GM19240 (cell line): ENCODE results near the gene OGG1.

Source experiments
- DNase-seq: peaks from one replicate; pipeline ENCODE4 v3.0.0; 2011; ENCODE audit warnings: low spot score; ENCODE audit not compliant: insufficient read length

Gene OGG1

DNA sequence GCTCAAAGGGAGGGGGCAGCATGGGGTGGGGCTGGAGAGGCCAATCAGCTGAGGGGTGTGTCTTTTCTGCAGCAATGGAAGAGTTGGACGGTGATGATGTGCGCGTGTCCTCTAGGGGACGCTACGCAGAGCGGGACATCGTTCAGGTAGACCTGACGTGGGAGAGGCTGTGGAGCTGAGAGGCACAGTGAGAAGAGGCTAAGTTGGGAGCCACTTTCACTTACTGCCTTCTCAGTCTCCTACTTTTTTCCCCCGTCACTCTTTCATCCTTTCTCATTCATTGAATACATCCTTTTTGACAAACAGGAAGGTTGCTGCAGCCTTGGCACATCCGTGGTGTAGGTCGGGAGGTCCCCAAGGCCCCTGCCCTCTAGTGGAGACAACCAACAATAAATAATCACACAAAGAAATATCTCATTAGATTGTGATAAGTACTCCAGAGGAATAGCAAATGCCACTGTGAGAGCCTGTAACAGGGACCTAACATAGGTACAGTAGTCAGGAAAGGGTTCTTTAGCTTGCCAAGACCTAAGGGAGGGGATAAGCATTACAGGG is 22.6 kb upstream of the OGG1 start:
- no peak for DNase-seq

DNA sequence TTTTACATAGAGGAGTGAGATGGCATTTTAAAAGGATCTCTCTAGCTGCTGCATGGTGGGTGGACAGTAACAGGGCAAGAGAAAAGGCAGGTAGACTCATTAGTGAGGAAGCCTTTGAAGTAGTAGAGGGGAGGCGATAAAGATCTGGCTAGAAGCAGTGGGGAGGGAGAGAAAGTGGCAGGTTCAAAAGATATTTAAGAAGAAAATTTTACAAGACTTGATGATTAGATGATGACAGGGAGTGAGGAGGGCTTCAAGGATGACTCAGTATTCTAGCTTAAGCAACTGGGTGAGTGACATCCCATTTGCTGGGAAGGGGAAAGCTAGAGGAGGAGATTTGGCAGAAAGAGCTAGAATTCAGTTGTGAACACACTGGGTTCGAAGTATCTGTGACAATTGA is 22.0 kb upstream of the OGG1 start:
- no peak for DNase-seq

GRCh38 chr3:9729419-9729818 is 20.3 kb upstream of the OGG1 start:
- DNase-seq, result no peak

- DNase-seq, result no peak
Measured at GRCh38 chr3:9730657-9731205, 19.0 kb upstream of the OGG1 start.

- peak; percentile 98 for DNase-seq
Measured at GRCh38 chr3:9731206-9732079, 18.3 kb upstream of the OGG1 start, which contains the start of gene BRPF1. Gene BRPF1, plus strand, starts transcription at chr3:9731735. Its CDS starts 2,406 bp downstream, at chr3:9734141.

- peak; percentile 27 for DNase-seq
Measured at GRCh38 chr3:9732080-9732739, 17.5 kb upstream of the OGG1 start.

GRCh38 chr3:9732740-9733115 is 17.0 kb upstream of the OGG1 start:
- DNase-seq, result no peak

DNA sequence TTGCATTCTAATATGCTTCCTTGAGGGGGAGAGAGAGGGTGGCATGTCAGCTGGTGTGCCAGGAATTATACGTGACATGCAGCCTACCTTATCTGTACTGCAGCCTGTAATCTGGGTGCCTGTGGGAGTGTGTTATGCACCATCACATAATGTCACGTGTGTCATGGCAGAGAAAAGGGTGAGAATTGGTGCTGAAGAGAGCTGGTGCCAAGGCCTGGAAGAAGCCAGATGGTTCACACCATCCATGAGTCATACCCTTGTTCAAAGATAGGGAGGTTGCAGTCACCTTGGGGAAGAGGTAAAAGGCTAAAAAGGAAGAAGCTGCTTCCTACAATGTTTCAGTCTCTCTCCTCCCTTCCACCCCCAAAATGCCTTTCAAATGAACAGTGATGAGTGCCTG is 12.9 kb upstream of the OGG1 start:
- no peak for DNase-seq

GRCh38 chr3:9739181-9739580 is 10.6 kb upstream of the OGG1 start:
- DNase-seq, result no peak

GRCh38 chr3:9742560-9742959 is 7.2 kb upstream of the OGG1 start:
- DNase-seq, result no peak

GRCh38 chr3:9743548-9743947 is 6.2 kb upstream of the OGG1 start:
- no peak for DNase-seq

DNA sequence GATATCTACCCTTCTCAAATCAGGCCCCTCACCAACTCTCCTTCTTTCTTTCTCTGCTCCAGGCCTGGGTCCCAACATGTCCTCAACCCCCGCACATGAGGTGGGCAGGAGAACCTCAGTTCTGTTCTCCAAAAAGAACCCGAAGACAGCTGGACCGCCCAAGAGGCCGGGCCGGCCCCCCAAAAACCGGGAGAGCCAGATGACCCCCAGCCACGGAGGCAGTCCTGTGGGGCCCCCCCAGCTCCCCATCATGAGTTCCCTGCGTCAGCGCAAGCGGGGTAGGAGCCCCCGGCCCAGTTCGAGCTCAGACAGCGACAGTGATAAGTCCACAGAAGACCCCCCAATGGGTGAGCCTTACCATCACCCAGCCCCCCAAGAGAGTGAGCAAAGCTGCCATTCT is 5.6 kb upstream of the OGG1 start:
- no peak for DNase-seq

DNA sequence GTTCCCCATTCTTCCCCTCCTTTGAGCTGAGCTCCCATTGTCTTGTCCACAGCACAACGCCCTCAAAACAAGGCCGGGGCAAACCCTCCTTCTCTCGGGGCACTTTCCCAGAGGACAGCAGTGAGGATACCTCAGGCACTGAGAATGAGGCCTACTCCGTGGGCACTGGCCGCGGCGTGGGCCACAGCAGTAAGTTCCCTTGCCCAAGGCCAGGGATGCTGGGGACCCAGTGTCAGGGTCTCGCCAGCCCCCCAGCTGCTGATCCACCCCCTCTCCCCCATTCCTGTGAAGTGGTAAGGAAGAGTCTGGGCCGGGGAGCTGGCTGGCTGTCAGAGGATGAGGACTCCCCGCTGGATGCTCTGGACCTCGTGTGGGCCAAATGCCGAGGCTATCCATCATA is 4.2 kb upstream of the OGG1 start:
- DNase-seq, result no peak

GRCh38 chr3:9746330-9746729 is 3.4 kb upstream of the OGG1 start:
- no peak for DNase-seq

DNA sequence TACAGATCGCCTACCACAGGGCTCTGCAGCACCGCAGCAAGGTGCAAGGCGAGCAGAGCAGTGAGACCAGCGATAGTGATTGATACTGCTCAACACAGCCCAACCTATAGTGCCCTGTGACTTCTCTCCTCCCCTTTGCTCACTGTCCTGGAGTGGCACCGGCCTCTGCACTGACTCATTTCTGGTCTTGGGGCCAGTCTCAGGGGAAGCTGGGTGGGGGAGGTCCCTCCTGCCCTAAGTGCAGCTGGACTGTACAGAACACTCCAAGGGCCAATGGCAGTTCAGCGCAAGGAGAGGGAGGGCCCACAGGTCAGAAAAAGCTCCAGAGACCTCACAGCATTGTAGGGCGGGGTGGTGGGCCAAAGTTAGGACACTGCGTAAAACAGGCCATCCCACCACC is 2.5 kb upstream of the OGG1 start:
- no peak for DNase-seq

DNA sequence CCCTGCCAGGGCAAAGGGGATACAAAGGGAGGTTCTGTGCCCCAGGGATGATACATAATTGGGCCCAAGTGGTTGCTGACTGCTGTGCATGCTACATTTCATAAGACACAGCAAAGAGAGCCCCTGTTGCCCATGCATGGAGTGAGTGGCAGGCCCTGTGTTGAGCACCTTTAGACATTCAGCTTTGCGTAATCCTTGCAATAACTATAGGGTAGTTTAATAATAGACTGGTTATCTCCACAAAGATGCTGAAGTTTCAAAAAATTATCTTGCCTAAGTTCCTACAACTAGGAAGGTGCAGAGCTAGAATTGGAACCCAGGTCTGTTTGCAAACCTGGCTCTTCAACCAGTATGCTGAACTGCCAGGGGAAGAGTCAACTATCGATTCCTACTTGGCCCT is 1.7 kb upstream of the OGG1 start:
- no peak for DNase-seq

- DNase-seq, result no peak
Measured at GRCh38 chr3:9749296-9749644, 482 bp upstream of the OGG1 start.

GRCh38 chr3:9750556-9751411 is 1.0 kb downstream of the OGG1 start:
- DNase-seq, result no peak

DNA sequence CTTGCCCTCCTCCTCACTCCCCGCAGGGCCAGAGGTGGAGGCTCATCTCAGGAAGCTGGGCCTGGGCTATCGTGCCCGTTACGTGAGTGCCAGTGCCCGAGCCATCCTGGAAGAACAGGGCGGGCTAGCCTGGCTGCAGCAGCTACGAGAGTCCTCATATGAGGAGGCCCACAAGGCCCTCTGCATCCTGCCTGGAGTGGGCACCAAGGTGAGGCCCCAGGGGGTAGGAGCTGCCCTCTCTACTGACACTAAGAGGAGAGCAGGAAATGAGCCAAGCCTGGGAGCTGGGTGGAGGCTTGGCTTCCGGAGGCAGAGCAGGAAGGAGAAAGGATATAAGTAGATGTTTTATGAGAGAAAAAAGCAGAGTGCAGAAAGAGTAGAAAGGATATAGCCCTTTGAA is 4.9 kb downstream of the OGG1 start:
- no peak for DNase-seq

DNA sequence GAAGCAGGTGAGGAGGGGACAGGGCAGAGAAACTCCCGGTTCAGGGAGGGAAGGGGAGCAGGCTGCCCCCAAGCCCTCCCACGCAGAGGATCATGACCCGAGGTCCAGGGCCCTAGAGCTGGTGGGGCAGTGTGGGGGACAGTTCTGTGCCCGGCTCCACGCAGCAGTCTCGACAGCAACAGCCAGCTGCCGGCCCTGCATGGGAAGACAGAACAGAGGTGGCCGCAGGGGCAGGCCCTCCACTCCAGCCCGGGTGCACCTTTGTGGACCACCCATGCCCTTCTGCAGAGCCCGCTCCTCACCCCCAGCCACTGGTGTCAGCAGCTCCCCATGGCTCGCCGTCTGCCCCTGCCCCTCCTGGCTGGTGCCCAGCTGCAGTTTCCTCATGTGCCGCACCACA is 7.7 kb downstream of the OGG1 start:
- no peak for DNase-seq

DNA sequence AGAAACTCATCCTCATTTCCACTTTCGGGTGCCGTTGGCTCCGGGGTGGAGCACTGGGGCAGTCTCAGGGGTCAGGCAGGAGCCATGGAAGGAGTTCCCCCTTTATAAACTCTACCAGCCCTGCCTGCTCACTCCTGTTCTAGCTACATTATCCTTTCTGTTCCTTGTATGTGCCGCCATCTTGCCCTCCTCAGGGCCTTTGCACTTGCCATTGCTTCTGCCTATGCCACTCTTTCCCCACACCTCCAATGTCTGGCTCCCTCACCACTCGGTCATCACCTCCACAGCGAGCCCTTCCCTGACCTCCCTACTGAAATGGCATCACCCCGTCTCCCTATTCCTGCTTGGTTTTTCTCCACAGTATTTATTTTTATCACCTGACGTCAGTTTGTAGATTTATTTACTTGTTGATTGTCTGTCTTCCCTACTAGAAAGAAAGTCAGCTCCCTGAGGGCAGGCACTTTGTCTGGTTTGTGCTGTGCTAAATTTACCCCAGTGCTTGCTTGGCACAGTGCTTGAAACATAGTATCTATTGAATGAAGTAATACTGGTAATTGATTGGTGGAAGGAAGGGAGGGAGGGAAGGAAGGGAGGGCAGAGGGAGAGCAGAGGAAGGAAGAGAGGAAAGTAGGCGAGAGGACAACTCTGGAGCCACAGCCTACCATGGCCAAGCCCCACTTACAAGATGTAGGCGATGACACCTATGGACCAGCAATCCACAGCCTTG is 11.2 kb downstream of the OGG1 start:
- DNase-seq, result no peak
